ENCODE measurements around the gene TMEM8B. TPM values are rescaled to one million over a fixed set of nuclear protein-coding genes. Genes with fewer than 3 reads are reported as not detected.
A peak's percentile ranks its signal among the peaks of the same experiment; 100 is the strongest.

Gene TMEM8B
- polyA plus RNA-seq, 1 of the 3 experiments (the other 2 are of a cell fraction): 5.8 TPM

DNA sequence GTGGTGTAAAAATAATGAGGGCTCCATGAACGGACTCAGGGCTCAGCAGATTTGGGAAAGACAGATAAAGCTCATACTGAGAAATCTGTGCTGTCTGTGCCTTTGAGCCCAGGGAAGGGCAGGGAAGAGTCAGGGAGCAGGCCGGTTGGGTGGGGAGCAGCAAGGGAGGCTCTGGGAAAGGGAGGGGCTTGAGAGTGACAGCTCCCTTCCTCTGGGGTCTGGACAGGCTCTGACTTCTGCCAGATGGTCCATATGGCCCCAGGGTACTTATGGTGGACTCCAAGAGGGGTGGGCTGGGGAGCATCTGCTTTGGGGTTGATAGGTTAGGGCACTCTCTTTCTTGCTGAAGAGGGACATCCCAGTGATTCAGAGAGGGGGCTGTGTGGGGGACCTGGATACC, 35.6 kb upstream of the TMEM8B start:
- CTCF ChIA-PET: interaction anchor here (0.6 to 6.5 kb wide), 12 partner anchors 9 to 230 kb away, joined by 3 to 136 read pairs (median 3); partner anchors contain the start of genes ARHGEF39, HINT2 and SPAG8
- Histone ChIP-seq H3K9me3 (no peaks in the 10 kb centered on the region), H2AFZ (ENCODE audit: low read depth) (no peak overlapping the region), H3K27me3 (ENCODE audit: insufficient read depth) (no peaks in the 10 kb centered on the region), H4K20me1 (ENCODE audit: insufficient read depth) (no peaks in the 10 kb centered on the region), H3K36me3 (replicated peaks in 1 of 2; ENCODE audit: control insufficient read depth in 1 of 2, insufficient read depth in 2 of 2, low read length in 1 of 2) (peaks cover 0 to 3% of the 10 kb centered on the region in 2 experiments), H3K9me2 (no peaks in the 10 kb centered on the region), H3K4me2 (no peak overlapping the region), H3K4me3 (ENCODE audit: low read depth in 2 of 2, low read length in 1 of 2) (no peak overlapping the region), H3K79me2 (ENCODE audit: insufficient read depth) (no peaks in the 10 kb centered on the region), H3K4me1 (ENCODE audit: control insufficient read depth in 1 of 2, insufficient read depth in 2 of 2, low read depth in 1 of 2, low read length in 1 of 2) (peaks cover 0 to 13% of the 10 kb centered on the region in 2 experiments; a peak in 2 of 4 replicates), H3F3A (replicated peaks; ENCODE audit: insufficient read depth) (peaks cover 14% of the 10 kb centered on the region), H3K27ac (ENCODE audit: low read depth in 2 of 2, low read length in 1 of 2) (no peak overlapping the region; a peak in 1 of 4 replicates), H3K9ac (no peak overlapping the region)
- 63% methylated on average over 2 of the region's 2 CpGs for WGBS (ENCODE audit: low lambda C conversion rate)
- TF ChIP-seq EP300 (IDR thresholded peaks at IDR 0.05; ENCODE audit: borderline replicate concordance in 1 of 2, low read depth in 1 of 2, low read length in 1 of 2) (peak in 1 of 2 experiments; percentile 47; a peak in 1 of 4 replicates), SIN3A (IDR thresholded peaks at IDR 0.05; ENCODE audit: borderline replicate concordance, low read depth, low read length) (no peak)
- POLR2A ChIA-PET: no interaction called here
- peak; percentile 82 for DNase-seq

DNA sequence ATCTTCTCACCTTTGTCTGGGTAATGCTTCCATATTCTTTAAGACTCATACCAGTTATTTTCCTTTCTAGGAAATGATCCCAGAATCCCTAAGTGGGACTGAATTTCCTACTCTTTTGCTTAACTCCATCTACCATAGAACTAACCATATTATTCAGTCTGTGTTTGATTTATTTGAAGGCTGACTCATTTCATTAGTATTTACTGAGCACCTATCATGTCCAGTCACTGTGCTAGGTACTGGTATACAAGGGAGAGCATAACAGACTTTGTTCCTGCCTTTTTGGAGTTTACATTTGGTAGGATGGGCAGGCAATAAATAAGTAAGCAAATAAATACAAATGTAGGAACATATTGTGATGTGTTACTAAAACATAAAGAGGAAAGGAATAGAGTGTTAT, 33.3 kb upstream of the TMEM8B start:
- ChIA-PET POLR2A (no interaction called here), CTCF (interaction anchor here (1.5 to 2.9 kb wide), 4 partner anchors 11 to 87 kb away, joined by 3 to 14 read pairs (median 8); partner anchors contain the start of gene HINT2)
- Histone ChIP-seq H3K27me3 (ENCODE audit: insufficient read depth) (no peaks in the 10 kb centered on the region), H3K79me2 (ENCODE audit: insufficient read depth) (no peaks in the 10 kb centered on the region), H2AFZ (ENCODE audit: low read depth) (no peak overlapping the region), H3K4me1 (ENCODE audit: control insufficient read depth in 1 of 2, insufficient read depth in 2 of 2, low read depth in 1 of 2, low read length in 1 of 2) (peaks cover 0 to 19% of the 10 kb centered on the region in 2 experiments; a peak in 2 of 4 replicates), H3K4me2 (no peak overlapping the region), H4K20me1 (ENCODE audit: insufficient read depth) (no peaks in the 10 kb centered on the region), H3K9ac (no peak overlapping the region), H3K9me2 (no peaks in the 10 kb centered on the region), H3K36me3 (replicated peaks in 1 of 2; ENCODE audit: control insufficient read depth in 1 of 2, insufficient read depth in 2 of 2, low read length in 1 of 2) (peaks cover 0 to 3% of the 10 kb centered on the region in 2 experiments), H3K9me3 (no peaks in the 10 kb centered on the region), H3K27ac (ENCODE audit: low read depth in 2 of 2, low read length in 1 of 2) (no peak overlapping the region), H3K4me3 (ENCODE audit: low read depth in 2 of 2, low read length in 1 of 2) (no peak overlapping the region), H3F3A (replicated peaks; ENCODE audit: insufficient read depth) (peaks cover 9% of the 10 kb centered on the region)
- no peak for TF ChIP-seq TAF1 (IDR thresholded peaks at IDR 0.05; ENCODE audit: borderline replicate concordance, low read depth, low read length)
- TF ChIP-seq MAX (IDR thresholded peaks at IDR 0.05; ENCODE audit: low read depth): no peak
- TF ChIP-seq, protein P1, sequence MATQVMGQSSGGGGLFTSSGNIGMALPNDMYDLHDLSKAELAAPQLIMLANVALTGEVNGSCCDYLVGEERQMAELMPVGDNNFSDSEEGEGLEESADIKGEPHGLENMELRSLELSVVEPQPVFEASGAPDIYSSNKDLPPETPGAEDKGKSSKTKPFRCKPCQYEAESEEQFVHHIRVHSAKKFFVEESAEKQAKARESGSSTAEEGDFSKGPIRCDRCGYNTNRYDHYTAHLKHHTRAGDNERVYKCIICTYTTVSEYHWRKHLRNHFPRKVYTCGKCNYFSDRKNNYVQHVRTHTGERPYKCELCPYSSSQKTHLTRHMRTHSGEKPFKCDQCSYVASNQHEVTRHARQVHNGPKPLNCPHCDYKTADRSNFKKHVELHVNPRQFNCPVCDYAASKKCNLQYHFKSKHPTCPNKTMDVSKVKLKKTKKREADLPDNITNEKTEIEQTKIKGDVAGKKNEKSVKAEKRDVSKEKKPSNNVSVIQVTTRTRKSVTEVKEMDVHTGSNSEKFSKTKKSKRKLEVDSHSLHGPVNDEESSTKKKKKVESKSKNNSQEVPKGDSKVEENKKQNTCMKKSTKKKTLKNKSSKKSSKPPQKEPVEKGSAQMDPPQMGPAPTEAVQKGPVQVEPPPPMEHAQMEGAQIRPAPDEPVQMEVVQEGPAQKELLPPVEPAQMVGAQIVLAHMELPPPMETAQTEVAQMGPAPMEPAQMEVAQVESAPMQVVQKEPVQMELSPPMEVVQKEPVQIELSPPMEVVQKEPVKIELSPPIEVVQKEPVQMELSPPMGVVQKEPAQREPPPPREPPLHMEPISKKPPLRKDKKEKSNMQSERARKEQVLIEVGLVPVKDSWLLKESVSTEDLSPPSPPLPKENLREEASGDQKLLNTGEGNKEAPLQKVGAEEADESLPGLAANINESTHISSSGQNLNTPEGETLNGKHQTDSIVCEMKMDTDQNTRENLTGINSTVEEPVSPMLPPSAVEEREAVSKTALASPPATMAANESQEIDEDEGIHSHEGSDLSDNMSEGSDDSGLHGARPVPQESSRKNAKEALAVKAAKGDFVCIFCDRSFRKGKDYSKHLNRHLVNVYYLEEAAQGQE (IDR thresholded peaks at IDR 0.05; ENCODE audit: low read depth, low read length): no peak
- TF ChIP-seq TCF12 (IDR thresholded peaks at IDR 0.05): no peak
- no peak for TF ChIP-seq MEF2A (IDR thresholded peaks at IDR 0.05; ENCODE audit: borderline replicate concordance, low read depth)
- no peak for TF ChIP-seq RAD21 (IDR thresholded peaks at IDR 0.05; ENCODE audit: low read length)
- TF ChIP-seq RCOR1 (IDR thresholded peaks at IDR 0.05; ENCODE audit: low read length): no peak
- TF ChIP-seq, protein P2, sequence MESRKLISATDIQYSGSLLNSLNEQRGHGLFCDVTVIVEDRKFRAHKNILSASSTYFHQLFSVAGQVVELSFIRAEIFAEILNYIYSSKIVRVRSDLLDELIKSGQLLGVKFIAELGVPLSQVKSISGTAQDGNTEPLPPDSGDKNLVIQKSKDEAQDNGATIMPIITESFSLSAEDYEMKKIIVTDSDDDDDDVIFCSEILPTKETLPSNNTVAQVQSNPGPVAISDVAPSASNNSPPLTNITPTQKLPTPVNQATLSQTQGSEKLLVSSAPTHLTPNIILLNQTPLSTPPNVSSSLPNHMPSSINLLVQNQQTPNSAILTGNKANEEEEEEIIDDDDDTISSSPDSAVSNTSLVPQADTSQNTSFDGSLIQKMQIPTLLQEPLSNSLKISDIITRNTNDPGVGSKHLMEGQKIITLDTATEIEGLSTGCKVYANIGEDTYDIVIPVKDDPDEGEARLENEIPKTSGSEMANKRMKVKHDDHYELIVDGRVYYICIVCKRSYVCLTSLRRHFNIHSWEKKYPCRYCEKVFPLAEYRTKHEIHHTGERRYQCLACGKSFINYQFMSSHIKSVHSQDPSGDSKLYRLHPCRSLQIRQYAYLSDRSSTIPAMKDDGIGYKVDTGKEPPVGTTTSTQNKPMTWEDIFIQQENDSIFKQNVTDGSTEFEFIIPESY (IDR thresholded peaks at IDR 0.05; ENCODE audit: borderline replicate concordance, low read depth): no peak
- TF ChIP-seq, protein P3, sequence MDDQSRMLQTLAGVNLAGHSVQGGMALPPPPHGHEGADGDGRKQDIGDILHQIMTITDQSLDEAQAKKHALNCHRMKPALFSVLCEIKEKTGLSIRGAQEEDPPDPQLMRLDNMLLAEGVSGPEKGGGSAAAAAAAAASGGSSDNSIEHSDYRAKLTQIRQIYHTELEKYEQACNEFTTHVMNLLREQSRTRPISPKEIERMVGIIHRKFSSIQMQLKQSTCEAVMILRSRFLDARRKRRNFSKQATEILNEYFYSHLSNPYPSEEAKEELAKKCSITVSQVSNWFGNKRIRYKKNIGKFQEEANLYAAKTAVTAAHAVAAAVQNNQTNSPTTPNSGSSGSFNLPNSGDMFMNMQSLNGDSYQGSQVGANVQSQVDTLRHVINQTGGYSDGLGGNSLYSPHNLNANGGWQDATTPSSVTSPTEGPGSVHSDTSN (IDR thresholded peaks at IDR 0.05): no peak
- no peak for DNase-seq

Measured in SK-N-SH (cell line).